CD14-positive monocyte (primary cell): ENCODE results near the gene FAM240A. TPM values are rescaled to one million over a fixed set of nuclear protein-coding genes. Genes with fewer than 3 reads are reported as not detected.

Experiments
- DNase-seq, 3 donors: peaks; one replicate each; pipeline ENCODE4 v3.0.0-alpha.2; 2011 to 2022
- H2AFZ ChIP-seq: 2 replicates; pipeline ENCODE4 v1.6.0; 2012; ENCODE audit warnings: mild to moderate bottlenecking, low read depth, low read length, inconsistent platforms; ENCODE audit not compliant: insufficient read depth, poor library complexity, severe bottlenecking
- H3K27ac ChIP-seq, 2 donors: 1 replicate in 1 of 2; 2 replicates in 1 of 2; pipeline ENCODE4 v1.5.1; 2012 to 2013; ENCODE audit warnings: low read length in 2 of 2, control low read depth in 1 of 2, inconsistent platforms in 1 of 2, low read depth in 1 of 2, mild to moderate bottlenecking in 1 of 2
- H3K27me3 ChIP-seq, 2 donors: one replicate each; pipeline versions ENCODE4 v1.6.0 to v1.6.1; 2011 to 2013; ENCODE audit warnings: low read length in 2 of 2; ENCODE audit not compliant: control insufficient read depth in 2 of 2, insufficient read depth in 2 of 2
- H3K36me3 ChIP-seq, 2 donors: replicated peaks in 1 of 2; 1 replicate in 1 of 2; 2 replicates in 1 of 2; pipeline versions ENCODE4 v1.5.1 to v1.6.1; 2012 to 2013; ENCODE audit warnings: low read length in 2 of 2, control low read depth in 1 of 2, inconsistent platforms in 1 of 2, mild to moderate bottlenecking in 1 of 2; ENCODE audit not compliant: insufficient read depth in 2 of 2, control insufficient read depth in 1 of 2
- H3K4me1 ChIP-seq, 2 donors: 1 replicate in 1 of 2; 2 replicates in 1 of 2; pipeline versions ENCODE4 v1.5.1 to v1.6.1; 2012 to 2013; ENCODE audit warnings: low read length in 2 of 2, control low read depth in 1 of 2, inconsistent platforms in 1 of 2, mild to moderate bottlenecking in 1 of 2, moderate library complexity in 1 of 2; ENCODE audit not compliant: insufficient read depth in 2 of 2, control insufficient read depth in 1 of 2
- H3K4me2 ChIP-seq: replicated peaks from 2 replicates; pipeline ENCODE3; 2012; ENCODE audit warnings: low read length, moderate library complexity, mild to moderate bottlenecking; ENCODE audit not compliant: poor library complexity, severe bottlenecking; ENCODE audit errors: extremely low read depth
- H3K4me3 ChIP-seq, 3 experiments: fragments of 200-600 bp in 1 of 3; sonication (generic) in 1 of 3; replicated peaks in 1 of 3; 1 replicate in 2 of 3; 2 replicates in 1 of 3; pipeline ENCODE4 v1.5.1; 2011 to 2013; ENCODE audit warnings: low read length in 3 of 3, mild to moderate bottlenecking in 3 of 3, control low read depth in 2 of 3, low read depth in 2 of 3, inconsistent platforms in 1 of 3, moderate library complexity in 1 of 3
- H3K79me2 ChIP-seq: 2 replicates; pipeline ENCODE4 v1.6.0; 2012; ENCODE audit warnings: mild to moderate bottlenecking, control low read depth, inconsistent platforms, low read length, moderate library complexity; ENCODE audit not compliant: insufficient read depth
- H3K9ac ChIP-seq: 2 replicates; pipeline ENCODE4 v1.6.0; 2017; ENCODE audit warnings: low read length, mild to moderate bottlenecking; ENCODE audit not compliant: insufficient read depth, poor library complexity, severe bottlenecking
- H3K9me3 ChIP-seq, 2 donors: replicated peaks in 1 of 2; 1 replicate in 1 of 2; 2 replicates in 1 of 2; pipeline versions ENCODE4 v1.5.1 to v1.6.1; 2012 to 2013; ENCODE audit warnings: low read length in 2 of 2, control low read depth in 1 of 2; ENCODE audit not compliant: control insufficient read depth in 1 of 2, insufficient read depth in 1 of 2
- H4K20me1 ChIP-seq: 2 replicates; pipeline ENCODE4 v1.6.0; 2012; ENCODE audit warnings: mild to moderate bottlenecking, low read length, control low read depth, moderate library complexity; ENCODE audit not compliant: insufficient read depth
- H3K27ac Mint-ChIP-seq, 7 donors: one replicate each; pipeline ENCODE4 v1.8.0; 2020; ENCODE audit warnings: mild to moderate bottlenecking in 7 of 7, mixed read lengths in 7 of 7, moderate library complexity in 6 of 7, inconsistent platforms in 2 of 7
- H3K27me3 Mint-ChIP-seq, 3 donors: one replicate each; pipeline ENCODE4 v1.8.0; 2021 to 2022; ENCODE audit warnings: low read depth in 3 of 3, mild to moderate bottlenecking in 3 of 3, mixed read lengths in 3 of 3, moderate library complexity in 3 of 3, inconsistent platforms in 1 of 3
- H3K36me3 Mint-ChIP-seq, 2 donors: one replicate each; pipeline ENCODE4 v1.8.0; 2020; ENCODE audit warnings: mixed read lengths in 2 of 2, inconsistent platforms in 1 of 2, mild to moderate bottlenecking in 1 of 2
- H3K4me1 Mint-ChIP-seq: one replicate; pipeline ENCODE4 v1.8.0; 2020; ENCODE audit warnings: mild to moderate bottlenecking, mixed read lengths
- H3K4me3 Mint-ChIP-seq, 2 donors: one replicate each; pipeline ENCODE4 v1.8.0; 2020; ENCODE audit warnings: mild to moderate bottlenecking in 2 of 2, mixed read lengths in 2 of 2, moderate library complexity in 1 of 2
- H3K9me3 Mint-ChIP-seq, 7 donors: one replicate each; pipeline ENCODE4 v1.8.0; 2020 to 2022; ENCODE audit warnings: mixed read lengths in 7 of 7, mild to moderate bottlenecking in 6 of 7, moderate library complexity in 6 of 7, inconsistent platforms in 2 of 7
- CTCF ChIP-seq: fragments of 200-600 bp; IDR thresholded peaks from one replicate; pipeline ENCODE4 v1.8.0; 2022; ENCODE audit warnings: antibody characterized with exemption, mild to moderate bottlenecking
- WGBS: methylation state at CpG from one replicate; pipeline ENCODE4 v1.1.5; 2013; ENCODE audit warnings: missing lambda C conversion rate; ENCODE audit not compliant: insufficient coverage; 5-methylcytosine and 5-hydroxymethylcytosine counted together
- intact Hi-C, 2 donors: fragments of 100-400 bp; cut with micrococcal nuclease; formaldehyde crosslinking; loops; one replicate each; pipeline versions ENCODE4 v1.15.0 to v1.15.1; 2023
- polyA plus RNA-seq, 3 donors: library from polyadenylated mRNA; depleted of rRNA in 1 of 3; unstranded in 2 of 3; stranded (reverse) in 1 of 3; fragments of 300-500 nt in 2 of 3; fragments of >200 nt in 1 of 3; fragmentation: Illumina TruSeq in 2 of 3; gene quantifications; 1 replicate in 2 of 3; 2 replicates in 1 of 3; pipeline ENCODE4 v1.2.3, GENCODE V29; 2012 to 2021

Gene FAM240A
- polyA plus RNA-seq, 3 donors, result not detected

- no peak overlapping the region for H3K27ac Mint-ChIP-seq
- H3K4me3 Mint-ChIP-seq, result peak overlapping the region in 1 of 2 donors; percentile 84
- Histone ChIP-seq H3K4me1 (peaks cover 11 to 12% of the 10 kb centered on the region in 2 donors), H3K27me3 (no peaks in the 10 kb centered on the region), H3K4me3 (no peak overlapping the region), H2AFZ (no peak overlapping the region), H3K9ac (no peak overlapping the region), H3K27ac (no peak overlapping the region), H3K9me3 (no peaks in the 10 kb centered on the region), H4K20me1 (no peaks in the 10 kb centered on the region), H3K4me2 (no peak overlapping the region), H3K36me3 (no peaks in the 10 kb centered on the region), H3K79me2 (no peaks in the 10 kb centered on the region)
- no peak for DNase-seq
- H3K9me3 Mint-ChIP-seq, result peaks cover 0 to 3% (median 0%) of the 10 kb centered on the region in 7 donors
- peaks cover 0 to 9% (median 3%) of the 10 kb centered on the region in 3 donors for H3K27me3 Mint-ChIP-seq
- no peak for TF ChIP-seq CTCF
- peaks cover 14% of the 10 kb centered on the region for H3K4me1 Mint-ChIP-seq
- no peaks in the 10 kb centered on the region for H3K36me3 Mint-ChIP-seq
- WGBS, result 91% methylated on average over 8 of the region's 10 CpGs
- intact Hi-C loops, result no loop called here
Observed at GRCh38 chr3:46628901-46629369, 16.6 kb downstream of the FAM240A start.

- no peaks in the 10 kb centered on the region for H3K79me2 ChIP-seq
- H3K4me2 ChIP-seq, result peak overlapping the region; percentile 73
- peak; percentile 100 for TF ChIP-seq CTCF
- intact Hi-C loops, result loop anchor here (2.0 to 10.0 kb wide), 2 partner anchors 141 to 145 kb away; no protein-coding TSS in a partner anchor
- H3K27ac Mint-ChIP-seq, result peak overlapping the region in 1 of 7 donors; percentile 9
- H3K4me1 Mint-ChIP-seq, result peaks cover 19% of the 10 kb centered on the region
- H3K27me3 Mint-ChIP-seq, result peaks cover 0 to 5% (median 0%) of the 10 kb centered on the region in 3 donors
- peak overlapping the region in 2 of 3 experiments; percentile 6 to 63 for H3K4me3 ChIP-seq
- H3K36me3 ChIP-seq, result no peaks in the 10 kb centered on the region
- 10% methylated on average over 35 of the region's 36 CpGs for WGBS
- peaks cover 11 to 12% of the 10 kb centered on the region in 2 donors for H3K4me1 ChIP-seq
- peak; percentile 53 to 62 (median 62) for DNase-seq
- H3K9me3 ChIP-seq, result no peaks in the 10 kb centered on the region
- H3K27me3 ChIP-seq, result no peaks in the 10 kb centered on the region
- no peaks in the 10 kb centered on the region for H3K9me3 Mint-ChIP-seq
- H3K4me3 Mint-ChIP-seq, result peak overlapping the region; percentile 27 to 84
- H3K27ac ChIP-seq, result no peak overlapping the region
- peak overlapping the region; percentile 27 for H3K9ac ChIP-seq
- H4K20me1 ChIP-seq, result no peaks in the 10 kb centered on the region
- no peaks in the 10 kb centered on the region for H3K36me3 Mint-ChIP-seq
- H2AFZ ChIP-seq, result peak overlapping the region; percentile 69
Observed at GRCh38 chr3:46629551-46630517, 17.5 kb downstream of the FAM240A start.
